Regular cardiac myocyte (primary cell): ENCODE measurements around the gene CSRP2. TPM values are rescaled to one million over a fixed set of nuclear protein-coding genes. Genes with fewer than 3 reads are reported as not detected.

Experiments
- total RNA-seq: library from RNA; depleted of rRNA; stranded (reverse); fragments of >200 nt; gene quantifications from 2 replicates; pipeline ENCODE4 v1.2.3, GENCODE V29; 2014

The CSRP2 gene
- 11.7 and 29.9 TPM in 2 replicates for total RNA-seq

GRCh38 chr12:76878899-76879709, at the start of gene CSRP2:
CSRP2 (minus strand) TSS chr12:76879019; CDS start chr12:76866260, 12,759 bp downstream.

Other genes starting within 250 kb of the CSRP2 start
- 35.5 and 60.3 TPM in 2 replicates for gene ZDHHC17, start 114.9 kb downstream of the CSRP2 start, total RNA-seq
- 18.6 and 28.6 TPM in 2 replicates for gene E2F7, start 186.6 kb upstream of the CSRP2 start, total RNA-seq